HG03342 (cell line): Measurements from ENCODE around the gene NFAM1.

Source experiments
- ATAC-seq: cut with Tn5 transposase; IDR thresholded peaks from one replicate; pipeline ENCODE4 v1.9.1; 2021; ENCODE audit warnings: mild to moderate bottlenecking, moderate library complexity; ENCODE audit not compliant: unreplicated experiment

The NFAM1 gene

DNA sequence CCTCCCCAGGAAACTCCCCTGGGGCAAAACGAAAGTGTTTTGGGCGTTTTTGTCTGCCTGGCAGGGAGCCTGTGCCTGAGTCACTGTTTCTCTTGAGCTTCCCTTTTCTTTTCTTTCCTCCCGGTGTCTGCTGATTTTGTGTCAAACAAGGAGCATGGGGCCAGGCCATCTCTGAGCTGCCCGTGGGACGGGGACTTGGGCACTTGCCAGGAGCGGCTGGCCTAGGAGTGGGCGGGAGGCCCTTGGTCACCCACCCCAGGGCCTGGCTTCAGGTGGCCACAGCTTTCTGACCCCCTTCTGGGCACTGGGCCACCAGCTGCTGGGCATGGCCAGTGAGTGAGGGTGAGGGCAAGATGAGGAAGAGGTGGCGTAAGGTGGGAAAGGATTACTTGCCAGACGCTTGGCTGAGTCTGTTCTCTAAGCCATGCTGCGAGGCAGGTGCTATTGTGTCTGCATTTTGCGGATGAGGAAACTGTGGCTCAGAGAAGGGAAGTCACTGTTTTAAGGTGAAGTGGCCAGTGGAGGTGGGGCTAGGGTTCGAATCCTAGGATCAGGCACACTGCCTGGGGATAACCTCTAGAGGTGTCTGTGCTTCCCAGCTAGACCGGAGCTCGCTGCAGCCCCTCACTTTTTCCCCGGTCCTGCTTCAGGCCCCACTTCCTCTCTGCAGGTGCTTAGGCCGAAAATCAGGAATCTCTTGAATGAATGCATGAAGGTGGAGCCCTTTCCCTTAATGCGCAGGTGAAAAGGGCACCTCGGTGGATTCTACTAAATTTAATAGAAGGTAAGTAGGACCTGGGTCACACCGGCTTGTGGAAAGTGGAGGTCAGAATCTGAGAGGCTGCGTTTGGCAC lies 7.8 kb upstream of the NFAM1 start:
- no peak for ATAC-seq

DNA sequence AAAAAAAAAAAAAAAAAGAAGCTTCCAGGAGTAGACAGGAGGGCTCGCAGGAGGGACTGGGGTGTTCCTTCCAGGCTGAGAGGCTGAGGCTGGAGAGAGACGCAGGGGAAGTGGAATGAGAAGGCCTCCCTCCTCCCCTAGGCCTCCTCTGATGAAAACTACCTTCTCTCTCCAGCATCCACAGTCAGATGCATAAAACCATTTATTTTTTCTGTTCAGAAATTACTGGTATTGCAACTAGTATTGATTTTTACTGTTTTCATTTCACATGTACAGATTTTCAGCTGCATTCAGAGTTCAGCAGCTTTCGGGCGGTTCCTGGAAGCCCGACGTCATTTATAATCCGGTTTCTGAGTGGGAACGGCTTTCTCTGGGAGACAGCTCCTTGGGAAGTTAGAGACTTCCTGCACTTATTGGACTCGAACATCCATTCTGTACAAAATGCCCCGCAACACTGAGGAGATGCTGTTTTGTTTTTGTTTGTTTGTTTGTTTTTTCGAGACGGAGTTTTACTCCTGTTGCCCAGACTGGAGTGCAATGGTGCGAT lies 6.9 kb upstream of the NFAM1 start:
- no peak for ATAC-seq

DNA sequence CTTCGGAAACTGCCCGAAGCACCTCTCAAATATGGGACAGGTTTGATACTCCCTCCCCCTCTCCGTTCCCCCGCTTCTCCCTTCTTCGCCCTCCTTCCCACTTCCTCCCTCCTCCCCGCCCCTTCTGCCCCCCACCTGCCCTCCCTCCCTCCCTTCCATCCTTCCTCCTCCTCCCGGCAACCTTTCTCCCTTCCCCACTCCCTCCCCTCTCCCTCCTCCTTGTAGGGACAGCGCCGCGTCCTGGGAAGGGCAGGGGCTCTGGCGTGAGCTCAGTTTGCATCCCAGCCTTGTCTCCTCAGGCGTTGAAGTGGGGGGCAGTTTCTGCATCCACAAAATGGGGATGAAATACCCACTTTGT lies 6.1 kb upstream of the NFAM1 start:
- no peak for ATAC-seq

DNA sequence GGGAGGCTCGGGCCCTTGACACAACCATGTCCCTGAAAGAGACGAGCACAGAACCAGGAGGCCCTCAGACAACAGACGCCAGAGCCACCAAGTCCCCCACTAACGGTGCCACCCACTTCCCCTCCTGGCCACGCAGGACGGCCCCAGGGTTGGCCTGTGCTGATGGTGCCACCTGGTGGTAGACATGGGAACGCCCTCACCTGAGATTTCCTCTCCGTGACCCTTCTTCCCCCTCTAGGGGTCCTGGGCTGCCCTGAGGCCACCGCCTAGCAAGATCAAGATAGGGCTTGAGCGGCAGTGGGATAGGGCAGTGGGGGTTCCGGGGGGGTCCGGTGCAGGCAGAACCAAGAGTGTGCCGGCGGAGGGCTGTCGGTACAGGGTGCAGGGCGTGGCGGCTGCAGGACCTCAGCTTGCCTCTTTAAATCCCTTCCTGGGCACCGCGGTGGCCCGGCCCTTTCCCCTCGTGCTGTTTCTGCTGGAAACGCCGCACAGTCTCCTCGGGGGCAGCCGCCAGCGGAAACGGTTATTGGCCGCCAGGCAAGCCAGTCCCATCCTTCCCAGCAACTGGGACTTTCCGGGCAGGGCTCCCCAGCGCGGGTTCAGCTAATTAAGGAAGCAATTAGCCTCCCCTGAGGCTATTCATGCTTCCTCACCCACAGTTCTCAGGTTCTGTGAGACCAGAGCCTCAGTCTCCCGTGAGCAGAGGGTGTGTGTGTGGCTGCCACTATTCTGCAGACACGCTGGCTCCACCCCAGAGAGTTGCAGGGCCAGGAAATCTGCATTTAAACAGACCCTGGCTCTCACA lies 5.5 kb upstream of the NFAM1 start:
- ATAC-seq, result peak; percentile 45

DNA sequence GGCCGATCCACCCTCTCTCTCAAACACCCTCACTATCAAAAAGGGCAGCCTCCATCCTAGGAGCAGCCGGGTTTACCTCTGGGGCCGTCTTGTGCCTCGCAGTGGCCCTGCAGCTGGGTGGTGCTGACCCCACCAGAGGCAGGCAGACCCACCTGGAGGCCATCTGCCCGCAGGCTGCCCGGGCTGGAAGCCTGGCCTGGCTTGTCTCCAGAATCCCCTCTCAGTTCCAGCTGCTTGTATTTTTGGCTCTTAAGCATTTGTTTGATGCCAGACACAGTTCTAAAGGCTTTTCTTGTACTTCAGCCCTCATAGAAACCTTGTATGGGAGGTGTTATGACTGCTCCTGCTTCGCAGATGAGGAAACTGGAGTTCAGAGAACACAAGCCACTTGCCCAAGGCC lies 4.2 kb upstream of the NFAM1 start:
- no peak for ATAC-seq

DNA sequence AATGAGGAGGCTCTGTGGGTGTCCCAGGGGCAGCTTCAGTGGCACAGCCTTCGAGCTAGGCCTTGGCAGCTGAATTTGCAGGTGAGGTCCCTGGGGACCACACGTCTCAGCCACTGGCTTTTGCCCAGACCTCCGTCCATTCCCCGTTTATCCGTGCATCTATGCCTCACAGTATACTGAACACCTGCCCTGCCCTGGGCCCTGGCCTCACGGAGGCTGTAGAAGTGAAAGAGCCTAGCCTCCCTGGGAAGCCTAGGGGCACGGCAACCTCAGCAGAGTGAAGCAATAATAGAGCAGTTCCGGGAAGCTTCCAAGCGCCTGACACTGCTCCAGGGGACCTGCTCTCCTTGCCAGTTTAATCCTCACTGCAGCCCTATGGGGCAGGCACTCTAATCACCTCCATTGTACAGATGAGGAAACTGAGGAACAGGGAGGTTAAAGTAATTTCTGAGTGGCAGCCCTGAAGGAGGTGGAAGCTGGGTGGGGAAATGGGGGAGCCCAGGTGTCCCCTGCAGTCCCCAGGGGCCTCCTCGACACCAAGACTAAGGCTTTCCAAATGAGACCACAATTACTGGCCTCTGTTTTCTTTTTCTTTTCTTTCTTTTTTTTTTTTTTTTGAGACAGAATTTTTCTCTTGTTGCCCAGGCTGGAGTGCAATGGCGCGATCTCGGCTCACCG lies 2.7 kb upstream of the NFAM1 start:
- no peak for ATAC-seq

DNA sequence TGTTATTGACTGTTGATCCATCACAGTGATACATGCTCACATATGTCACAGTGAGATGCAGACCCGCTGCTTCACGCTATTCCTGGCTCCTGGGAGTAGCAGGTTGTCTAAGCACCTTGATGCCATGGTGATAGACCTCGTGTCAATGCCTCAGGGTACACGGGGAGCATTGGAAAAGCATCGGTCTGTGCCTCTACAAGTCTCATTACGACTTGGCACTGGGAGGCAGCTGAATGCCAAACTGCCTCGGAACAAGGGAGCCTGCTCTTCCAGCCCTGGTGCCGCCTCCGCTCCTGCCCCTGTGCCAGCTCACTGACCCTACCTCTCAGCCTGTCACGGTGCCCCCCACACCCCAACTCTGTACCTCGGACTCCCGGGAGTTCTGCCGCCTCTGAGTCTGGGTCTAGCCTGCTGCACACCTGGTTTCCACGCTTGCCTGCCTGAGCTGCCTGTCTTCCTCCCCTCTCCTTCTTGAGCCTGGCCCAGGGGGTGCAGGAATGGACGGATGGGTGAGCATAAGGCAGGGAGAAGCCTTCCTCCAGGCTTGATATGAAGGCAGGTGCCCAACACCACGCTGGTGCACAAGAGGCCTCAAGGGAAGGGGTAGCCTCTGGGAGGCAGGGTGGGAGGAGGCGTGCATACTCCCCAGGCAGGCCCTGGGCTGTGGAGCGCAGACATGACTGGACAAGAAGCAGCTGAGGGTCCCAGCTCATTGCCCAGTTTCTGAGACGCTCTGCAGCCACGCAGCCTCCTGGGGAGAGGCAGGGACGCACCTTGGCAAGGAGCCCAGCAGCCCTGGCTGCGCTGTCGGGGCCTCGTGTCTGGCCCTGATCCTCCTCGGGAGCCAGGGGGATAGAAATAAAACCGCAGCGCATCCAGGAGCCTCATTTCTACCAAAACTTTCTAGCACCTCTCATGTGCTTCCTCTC lies 1.8 kb upstream of the NFAM1 start:
- ATAC-seq, result no peak

DNA sequence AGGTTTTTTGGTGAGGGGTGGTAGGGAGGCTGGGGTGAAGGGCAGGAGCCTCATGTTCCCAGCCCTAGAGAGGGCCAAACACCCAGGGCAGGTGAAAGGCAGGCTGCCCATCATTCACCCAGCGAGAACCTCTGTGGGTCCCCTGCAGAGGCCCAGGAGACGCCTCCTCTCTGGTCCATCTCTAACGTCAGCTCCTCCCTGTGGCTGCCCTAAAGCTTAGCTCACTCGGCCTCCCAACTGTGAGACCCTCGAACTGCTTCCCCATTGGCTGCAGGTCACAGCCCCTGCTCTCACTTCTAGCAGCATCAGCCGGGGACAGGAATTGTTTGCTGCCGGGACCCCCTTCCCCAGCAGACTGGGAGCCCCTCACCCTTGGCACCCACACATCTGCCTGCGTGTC lies 615 bp upstream of the NFAM1 start:
- ATAC-seq, result no peak

DNA sequence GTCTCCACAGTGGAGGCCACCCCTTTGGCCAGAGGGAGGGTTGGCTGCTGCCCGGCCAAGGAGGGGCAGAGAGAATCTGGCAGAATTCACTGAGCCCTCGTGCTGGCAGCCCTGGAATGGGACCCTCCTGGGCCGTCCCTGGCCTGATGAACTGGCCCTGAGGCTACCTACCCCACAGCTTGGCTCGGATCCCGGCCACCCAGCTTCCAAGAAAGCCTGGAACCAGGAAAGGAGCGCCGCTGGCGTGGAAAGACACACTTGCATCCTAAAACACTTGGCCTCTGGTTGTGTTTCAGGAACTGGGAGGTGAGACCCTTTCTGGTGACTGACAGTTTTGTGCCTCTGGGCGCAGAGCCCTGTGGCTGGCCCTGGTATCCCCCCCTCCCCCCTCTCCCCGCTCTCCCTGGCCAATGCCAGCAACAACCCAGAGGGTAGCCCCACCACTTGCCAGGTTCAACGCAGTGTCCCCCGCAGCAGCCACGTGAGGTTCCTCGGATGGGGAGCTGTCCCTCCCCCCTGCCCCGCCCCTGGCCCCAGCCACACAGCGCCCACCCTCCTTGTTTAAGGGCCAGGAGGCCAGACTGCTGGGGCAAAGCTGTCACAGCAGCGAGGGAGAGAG lies 693 bp downstream of the NFAM1 start:
- ATAC-seq, result no peak

DNA sequence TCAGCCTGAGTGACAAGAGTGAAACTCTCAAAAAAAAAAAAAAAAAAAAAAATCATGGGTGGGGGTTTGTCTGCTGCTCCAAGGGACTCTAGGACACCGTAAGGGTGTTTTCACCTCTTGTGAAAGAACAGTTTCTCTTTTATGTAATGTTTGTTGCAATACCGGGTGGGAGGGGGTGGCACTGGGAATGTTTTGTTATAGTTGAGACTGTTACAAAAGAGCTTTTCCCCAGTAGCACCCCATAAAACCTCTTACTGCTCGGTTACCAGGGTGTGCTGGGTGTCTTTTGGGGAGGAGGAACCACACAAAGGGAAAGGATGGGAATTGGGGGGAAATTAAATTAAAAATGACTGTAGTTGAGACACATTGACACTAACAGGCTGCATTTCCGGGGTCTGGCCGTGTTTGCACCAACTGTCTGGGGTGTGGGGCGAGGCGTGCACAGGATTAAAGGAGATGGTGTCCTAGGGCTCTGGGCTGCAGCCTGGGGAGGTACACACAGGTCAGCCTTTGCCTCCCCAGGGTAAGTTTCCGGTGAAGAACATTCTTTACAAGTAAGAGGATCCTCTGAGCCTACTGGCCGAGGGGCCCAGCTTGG lies 1.6 kb downstream of the NFAM1 start:
- ATAC-seq, result no peak

DNA sequence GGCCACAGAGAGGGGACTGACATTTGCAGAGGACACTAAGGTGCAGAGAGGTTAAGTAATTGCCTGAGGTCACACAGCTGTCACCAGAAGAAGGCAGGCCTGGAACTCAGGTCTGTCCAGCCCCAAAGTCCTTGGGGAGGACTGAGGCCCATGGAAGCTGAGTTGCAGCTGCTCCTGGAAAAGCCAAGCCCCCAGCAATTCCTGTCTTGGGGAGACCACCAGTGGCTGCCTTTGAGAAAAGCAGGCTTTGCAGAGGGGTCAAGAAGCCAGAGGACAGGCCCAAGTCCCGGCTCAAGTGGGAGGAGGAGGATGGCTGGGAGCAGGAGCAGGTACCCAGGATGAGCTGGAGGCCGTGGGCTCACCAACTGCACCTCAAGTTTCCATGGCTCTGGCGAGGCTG lies 3.4 kb downstream of the NFAM1 start:
- ATAC-seq, result no peak

DNA sequence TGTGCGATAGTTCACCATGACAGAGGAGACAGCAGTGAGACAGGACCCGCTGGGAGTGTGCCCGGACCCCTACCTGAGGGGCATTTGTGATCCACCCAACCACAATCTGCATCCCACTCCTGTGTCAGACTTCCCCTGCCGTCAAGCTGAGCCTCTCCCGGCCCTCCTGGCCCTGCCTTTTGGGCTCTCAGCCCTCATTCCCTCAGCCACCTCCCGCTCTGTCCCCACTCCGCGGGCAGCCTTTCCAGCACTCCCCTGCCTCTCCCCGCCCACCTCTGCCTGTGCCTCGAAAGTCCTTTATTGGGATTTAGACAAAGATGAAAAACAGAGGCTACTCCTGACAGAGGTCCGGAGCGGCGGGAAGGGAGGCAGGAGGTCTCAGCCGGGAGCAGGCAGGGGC lies 4.2 kb downstream of the NFAM1 start:
- ATAC-seq, result no peak

DNA sequence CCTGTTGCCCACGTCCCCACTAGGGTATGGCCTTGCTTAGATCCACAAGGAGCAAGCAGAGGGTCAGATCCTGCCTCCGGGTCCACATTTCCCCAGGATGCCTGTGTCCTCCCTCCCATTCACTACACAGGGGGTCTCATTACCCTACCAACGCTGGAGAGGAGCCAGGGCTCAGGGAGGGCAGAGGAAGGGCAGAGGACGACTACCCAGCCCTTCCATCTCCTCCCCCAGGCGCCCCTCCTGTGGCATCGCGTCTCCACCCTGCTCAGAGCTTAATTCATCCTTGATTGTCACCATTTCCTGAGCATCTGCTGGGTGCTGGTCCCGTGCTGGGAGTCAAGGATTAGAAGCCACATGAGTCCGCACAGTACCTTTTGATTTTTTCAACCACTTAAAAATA lies 5.0 kb downstream of the NFAM1 start:
- no peak for ATAC-seq

DNA sequence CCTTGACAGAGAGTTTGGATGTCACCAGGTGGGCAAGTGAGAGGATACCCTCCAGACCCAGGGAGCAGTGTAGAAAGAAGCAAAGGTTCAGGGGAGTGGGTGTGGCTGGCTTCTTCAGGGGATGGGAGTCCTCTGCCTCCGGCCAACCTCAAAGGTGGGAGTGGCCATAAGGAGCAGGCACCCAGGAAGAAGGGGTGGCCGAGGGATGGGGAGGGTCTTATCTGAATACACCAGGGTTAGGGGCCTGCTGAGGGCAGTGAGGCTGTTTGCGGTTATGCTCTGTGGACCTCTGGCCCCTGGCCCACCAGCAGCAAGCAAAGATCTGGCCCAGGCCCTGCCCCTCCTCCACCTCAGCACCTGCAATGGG lies 6.2 kb downstream of the NFAM1 start:
- no peak for ATAC-seq

DNA sequence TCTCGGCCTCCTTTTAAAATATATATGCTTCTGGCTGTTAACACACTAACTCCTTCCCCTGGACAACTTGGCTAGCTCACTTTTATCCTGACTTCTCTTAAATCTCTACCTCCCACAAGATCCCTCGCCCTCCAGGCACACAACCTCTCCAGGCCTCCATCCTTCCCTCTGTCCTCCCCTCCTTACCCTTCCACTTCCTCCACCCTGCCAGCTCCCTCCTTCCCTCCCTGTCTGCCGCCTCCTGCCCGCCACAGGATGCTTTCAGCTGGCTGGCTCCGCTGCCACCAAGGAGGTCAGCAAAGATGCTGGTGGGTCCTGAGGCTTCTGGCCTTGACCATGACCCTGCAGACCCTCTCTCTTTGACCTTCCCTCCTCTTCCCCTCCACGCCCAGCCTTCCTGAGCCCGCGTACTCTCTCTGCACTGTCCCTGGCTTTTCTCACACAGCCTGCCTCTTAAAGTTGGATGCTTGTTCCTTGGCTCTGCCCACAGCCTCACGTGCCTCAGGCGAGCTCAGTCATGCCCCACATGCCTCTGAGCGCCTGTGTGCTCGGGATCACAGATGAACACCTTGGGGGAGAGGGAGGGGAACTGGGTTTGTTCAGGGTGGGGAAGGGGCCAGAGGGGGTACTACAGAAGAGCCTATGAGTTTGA lies 6.7 kb downstream of the NFAM1 start:
- ATAC-seq, result no peak

DNA sequence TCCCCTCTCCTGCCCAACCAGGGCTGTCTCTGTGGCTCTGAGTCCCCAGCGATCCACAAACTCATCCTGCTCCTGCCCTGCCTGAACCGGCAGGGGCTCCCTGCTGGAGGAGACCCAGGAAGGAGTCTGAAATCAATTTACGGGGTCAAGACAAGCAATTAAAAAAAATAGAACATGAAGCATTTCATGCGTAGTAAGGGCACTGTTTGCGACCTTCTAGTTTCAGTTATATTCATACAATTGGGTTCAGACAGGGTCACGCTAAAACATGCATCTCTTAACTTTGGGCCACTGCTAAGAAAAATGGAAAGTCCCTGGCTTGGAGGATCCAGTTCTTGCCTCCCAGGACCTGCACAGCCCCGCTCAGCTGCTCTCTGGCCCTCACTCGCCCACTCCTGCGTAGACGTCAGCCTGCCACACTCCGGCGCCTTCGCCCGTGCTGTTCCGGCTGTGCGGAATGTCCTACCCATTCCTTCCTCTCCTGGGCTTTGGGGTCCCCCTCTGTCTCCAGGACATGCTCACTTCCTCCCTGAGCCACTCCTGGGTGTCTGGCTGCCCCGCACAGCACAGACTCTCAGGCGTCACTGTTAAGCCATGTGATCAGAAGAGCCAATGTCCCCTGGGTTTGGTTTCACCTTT lies 12.8 kb downstream of the NFAM1 start:
- ATAC-seq, result no peak

DNA sequence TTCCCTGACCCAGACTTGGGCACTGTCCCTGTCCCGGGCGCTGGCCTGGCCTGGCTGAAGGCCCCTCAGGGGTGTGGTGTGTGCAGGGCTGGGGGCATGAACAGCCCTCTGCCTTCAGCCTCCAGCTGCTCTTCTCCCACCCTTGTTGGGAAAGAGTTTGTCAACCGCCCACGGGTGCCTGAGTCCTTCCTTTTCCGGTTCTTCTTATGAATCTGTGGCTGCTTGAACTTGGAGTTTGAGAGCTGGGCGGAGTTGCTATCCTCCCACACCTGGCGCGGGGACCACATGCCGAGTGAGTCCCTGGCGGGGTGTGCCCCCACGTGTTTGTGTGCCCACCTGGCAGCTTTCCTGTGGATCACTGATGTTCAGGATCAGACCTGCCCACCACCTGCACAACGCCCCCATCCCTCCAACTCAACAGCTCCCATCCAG lies 13.4 kb downstream of the NFAM1 start:
- no peak for ATAC-seq

DNA sequence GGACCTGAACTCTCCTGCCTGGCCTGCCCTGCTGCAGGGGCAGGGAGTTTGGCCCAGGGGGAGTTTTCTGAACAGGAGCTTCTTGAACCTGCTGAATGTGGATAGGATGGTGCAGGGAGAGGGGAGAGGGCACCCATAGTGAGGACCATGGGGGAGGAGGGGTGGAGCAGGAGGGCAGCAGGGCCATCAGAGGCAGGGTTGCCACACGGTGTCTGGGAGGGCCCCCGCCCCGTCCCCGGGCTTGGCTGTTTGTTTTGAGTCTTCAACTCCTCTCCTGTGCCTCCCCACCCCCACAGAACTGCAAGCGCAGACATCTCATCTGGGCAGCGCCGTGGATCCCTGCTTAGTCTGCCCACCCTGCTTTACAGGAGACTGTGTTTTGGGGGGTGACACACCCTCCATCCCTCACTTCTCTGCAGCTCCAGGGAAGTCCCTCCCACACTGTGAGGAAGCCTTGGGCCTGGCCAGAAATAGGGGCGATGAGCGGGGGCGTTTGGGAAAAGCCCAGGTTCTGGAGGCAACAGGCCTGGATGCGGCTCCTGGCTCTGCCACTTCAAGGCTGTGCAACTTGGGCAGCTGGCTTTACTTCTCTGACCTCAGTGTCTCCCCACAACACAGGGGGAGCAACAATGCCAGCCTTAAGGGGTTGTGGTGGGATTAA lies 14.4 kb downstream of the NFAM1 start:
- ATAC-seq, result no peak
